Measurements from ENCODE around the gene MCOLN2.
"Not testable (repeated sequence)": the region's sequence is repeated elsewhere in the genome, so short reads cannot be mapped to it uniquely, and the experiment has no call there.

DNA sequence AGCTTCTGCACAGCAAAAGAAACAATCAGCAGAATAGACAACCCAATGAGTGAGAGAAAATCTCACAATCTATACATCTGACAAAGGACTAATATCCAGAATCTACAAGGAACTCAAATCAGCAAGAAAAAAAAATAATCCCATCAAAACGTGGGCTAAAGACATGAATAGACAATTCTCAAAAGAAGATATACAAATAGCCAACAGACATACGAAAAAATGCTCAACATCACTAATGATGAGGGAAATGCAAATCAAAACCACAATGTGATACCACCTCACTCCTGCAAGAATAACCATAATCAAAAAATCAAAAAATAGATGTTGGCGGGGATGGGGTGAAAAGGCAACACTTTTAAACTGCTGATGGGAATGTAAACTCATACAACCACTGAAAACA lies 10.4 kb downstream of the MCOLN2 start:
- TF ChIP-seq, protein P1, sequence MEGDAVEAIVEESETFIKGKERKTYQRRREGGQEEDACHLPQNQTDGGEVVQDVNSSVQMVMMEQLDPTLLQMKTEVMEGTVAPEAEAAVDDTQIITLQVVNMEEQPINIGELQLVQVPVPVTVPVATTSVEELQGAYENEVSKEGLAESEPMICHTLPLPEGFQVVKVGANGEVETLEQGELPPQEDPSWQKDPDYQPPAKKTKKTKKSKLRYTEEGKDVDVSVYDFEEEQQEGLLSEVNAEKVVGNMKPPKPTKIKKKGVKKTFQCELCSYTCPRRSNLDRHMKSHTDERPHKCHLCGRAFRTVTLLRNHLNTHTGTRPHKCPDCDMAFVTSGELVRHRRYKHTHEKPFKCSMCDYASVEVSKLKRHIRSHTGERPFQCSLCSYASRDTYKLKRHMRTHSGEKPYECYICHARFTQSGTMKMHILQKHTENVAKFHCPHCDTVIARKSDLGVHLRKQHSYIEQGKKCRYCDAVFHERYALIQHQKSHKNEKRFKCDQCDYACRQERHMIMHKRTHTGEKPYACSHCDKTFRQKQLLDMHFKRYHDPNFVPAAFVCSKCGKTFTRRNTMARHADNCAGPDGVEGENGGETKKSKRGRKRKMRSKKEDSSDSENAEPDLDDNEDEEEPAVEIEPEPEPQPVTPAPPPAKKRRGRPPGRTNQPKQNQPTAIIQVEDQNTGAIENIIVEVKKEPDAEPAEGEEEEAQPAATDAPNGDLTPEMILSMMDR (IDR thresholded peaks at IDR 0.05) = not testable (repeated sequence)
- not testable (repeated sequence) for TF ChIP-seq POLR2A (IDR thresholded peaks at IDR 0.05)

All from body of pancreas (tissue), 4 donors.